GM18519 (cell line): Measurements from ENCODE around the gene AFTPH.

Experiments used
- ATAC-seq: cut with Tn5 transposase; IDR thresholded peaks from one replicate; pipeline ENCODE4 v1.9.1; 2021; ENCODE audit warnings: mild to moderate bottlenecking, moderate library complexity; ENCODE audit not compliant: unreplicated experiment, low FRiP score

AFTPH gene

GRCh38 chr2:64582774-64583340 lies 58.7 kb downstream of the AFTPH start:
- peak; percentile 69 for ATAC-seq

GRCh38 chr2:64586054-64586453 lies 61.9 kb downstream of the AFTPH start:
- ATAC-seq: no peak

- ATAC-seq: no peak
These were observed 62.9 kb downstream of the AFTPH start for GRCh38 chr2:64586883-64587481.

- no peak for ATAC-seq
These were observed 63.4 kb downstream of the AFTPH start for GRCh38 chr2:64587561-64587960.

GRCh38 chr2:64591188-64591587 lies 67.1 kb downstream of the AFTPH start:
- ATAC-seq: no peak

- no peak for ATAC-seq
These were observed 69.0 kb downstream of the AFTPH start for GRCh38 chr2:64593035-64593655.

- no peak for ATAC-seq
These were observed 70.3 kb downstream of the AFTPH start for GRCh38 chr2:64594226-64594989.

GRCh38 chr2:64595397-64596176 lies 71.5 kb downstream of the AFTPH start:
- no peak for ATAC-seq

GRCh38 chr2:64598226-64598625 lies 74.1 kb downstream of the AFTPH start:
- no peak for ATAC-seq

GRCh38 chr2:64599469-64599868 lies 75.3 kb downstream of the AFTPH start:
- no peak for ATAC-seq

- ATAC-seq: no peak
These were observed 77.1 kb downstream of the AFTPH start for GRCh38 chr2:64601034-64601754.

GRCh38 chr2:64601785-64602391 lies 77.8 kb downstream of the AFTPH start:
- no peak for ATAC-seq

GRCh38 chr2:64602436-64602835 lies 78.3 kb downstream of the AFTPH start:
- no peak for ATAC-seq

GRCh38 chr2:64604155-64604554 lies 80.0 kb downstream of the AFTPH start:
- no peak for ATAC-seq

GRCh38 chr2:64605026-64605471 lies 80.9 kb downstream of the AFTPH start:
- ATAC-seq: no peak

GRCh38 chr2:64605991-64606478 lies 81.9 kb downstream of the AFTPH start:
- ATAC-seq: no peak

GRCh38 chr2:64606479-64607363 lies 82.6 kb downstream of the AFTPH start:
- ATAC-seq: peak; percentile 80
